Prostate gland (tissue), 2 donors: ENCODE data around the gene ASPSCR1.

ENCODE experiments used
- POLR2A ChIP-seq: fragments of 450-650 bp; IDR thresholded peaks from one replicate; pipeline ENCODE4 v1.6.1; 2016; ENCODE audit warnings: antibody characterized with exemption, mild to moderate bottlenecking
- TF ChIP-seq, protein P1 (sequence below), 4 experiments: fragments of 200-600 bp in 2 of 4; fragments of 450-650 bp in 2 of 4; sonication (generic) in 2 of 4; IDR thresholded peaks; 1 replicate in 3 of 4; 2 replicates in 1 of 4; pipeline ENCODE4 v1.5.1; 2016 to 2019; ENCODE audit warnings: antibody characterized with exemption in 4 of 4, mild to moderate bottlenecking in 2 of 4, moderate library complexity in 2 of 4

DNA sequence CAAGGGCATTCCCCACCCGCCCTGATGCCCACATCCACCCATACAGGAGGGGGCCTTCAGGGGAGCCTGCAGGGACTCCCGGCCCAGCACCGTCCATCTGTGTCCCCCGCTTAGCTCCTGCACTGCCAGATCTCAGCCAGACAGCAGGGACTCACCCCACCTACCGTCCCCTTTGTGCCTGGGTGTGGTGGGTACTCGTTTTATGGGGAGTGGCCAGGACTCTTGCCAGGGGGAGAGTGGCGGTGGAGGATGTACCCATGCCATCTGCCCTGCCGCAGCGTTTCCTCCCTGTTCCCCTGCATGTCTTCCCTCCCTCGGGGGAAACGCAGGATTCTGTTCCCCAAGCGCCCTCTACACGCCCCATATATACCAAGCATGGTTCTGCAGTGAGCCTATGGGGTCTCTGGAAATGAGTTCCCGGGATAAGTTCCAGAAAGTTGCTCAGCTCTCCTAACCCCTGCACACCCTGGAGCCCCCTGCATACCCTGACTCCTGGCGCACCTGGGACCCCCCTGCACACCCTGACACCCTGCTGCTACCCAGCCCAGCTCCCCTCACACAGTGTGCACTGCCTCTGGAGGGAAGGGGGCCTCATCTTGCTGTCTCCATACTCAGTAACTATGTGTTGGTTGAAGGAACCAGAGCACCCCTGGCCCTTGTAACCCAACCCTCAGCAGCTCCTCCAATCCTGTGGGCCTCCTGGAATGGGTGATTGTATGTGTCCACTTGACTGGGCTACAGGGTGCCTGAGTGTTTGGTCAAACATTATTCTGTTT, 45.7 kb upstream of the ASPSCR1 start:
- TF ChIP-seq, protein P1, sequence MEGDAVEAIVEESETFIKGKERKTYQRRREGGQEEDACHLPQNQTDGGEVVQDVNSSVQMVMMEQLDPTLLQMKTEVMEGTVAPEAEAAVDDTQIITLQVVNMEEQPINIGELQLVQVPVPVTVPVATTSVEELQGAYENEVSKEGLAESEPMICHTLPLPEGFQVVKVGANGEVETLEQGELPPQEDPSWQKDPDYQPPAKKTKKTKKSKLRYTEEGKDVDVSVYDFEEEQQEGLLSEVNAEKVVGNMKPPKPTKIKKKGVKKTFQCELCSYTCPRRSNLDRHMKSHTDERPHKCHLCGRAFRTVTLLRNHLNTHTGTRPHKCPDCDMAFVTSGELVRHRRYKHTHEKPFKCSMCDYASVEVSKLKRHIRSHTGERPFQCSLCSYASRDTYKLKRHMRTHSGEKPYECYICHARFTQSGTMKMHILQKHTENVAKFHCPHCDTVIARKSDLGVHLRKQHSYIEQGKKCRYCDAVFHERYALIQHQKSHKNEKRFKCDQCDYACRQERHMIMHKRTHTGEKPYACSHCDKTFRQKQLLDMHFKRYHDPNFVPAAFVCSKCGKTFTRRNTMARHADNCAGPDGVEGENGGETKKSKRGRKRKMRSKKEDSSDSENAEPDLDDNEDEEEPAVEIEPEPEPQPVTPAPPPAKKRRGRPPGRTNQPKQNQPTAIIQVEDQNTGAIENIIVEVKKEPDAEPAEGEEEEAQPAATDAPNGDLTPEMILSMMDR (IDR thresholded peaks at IDR 0.05) = no peak
- no peak for TF ChIP-seq POLR2A
